Activated naive CD8-positive, alpha-beta T cell (primary cell): Measurements from ENCODE around the gene PGS1.

Source experiments
- H3K27ac Mint-ChIP-seq: one replicate; pipeline ENCODE4 v1.8.0; 2021; ENCODE audit warnings: mixed read lengths
- H3K27me3 Mint-ChIP-seq: one replicate; pipeline ENCODE4 v1.8.0; 2021; ENCODE audit warnings: mixed read lengths
- H3K36me3 Mint-ChIP-seq: one replicate; pipeline ENCODE4 v1.8.0; 2021; ENCODE audit warnings: mixed read lengths
- H3K4me1 Mint-ChIP-seq: one replicate; pipeline ENCODE4 v1.8.0; 2021; ENCODE audit warnings: low read depth, mixed read lengths
- H3K4me3 Mint-ChIP-seq: one replicate; pipeline ENCODE4 v1.8.0; 2021; ENCODE audit warnings: mild to moderate bottlenecking, mixed read lengths
- H3K9me3 Mint-ChIP-seq: one replicate; pipeline ENCODE4 v1.8.0; 2021; ENCODE audit warnings: low read depth, mixed read lengths

PGS1 gene

DNA sequence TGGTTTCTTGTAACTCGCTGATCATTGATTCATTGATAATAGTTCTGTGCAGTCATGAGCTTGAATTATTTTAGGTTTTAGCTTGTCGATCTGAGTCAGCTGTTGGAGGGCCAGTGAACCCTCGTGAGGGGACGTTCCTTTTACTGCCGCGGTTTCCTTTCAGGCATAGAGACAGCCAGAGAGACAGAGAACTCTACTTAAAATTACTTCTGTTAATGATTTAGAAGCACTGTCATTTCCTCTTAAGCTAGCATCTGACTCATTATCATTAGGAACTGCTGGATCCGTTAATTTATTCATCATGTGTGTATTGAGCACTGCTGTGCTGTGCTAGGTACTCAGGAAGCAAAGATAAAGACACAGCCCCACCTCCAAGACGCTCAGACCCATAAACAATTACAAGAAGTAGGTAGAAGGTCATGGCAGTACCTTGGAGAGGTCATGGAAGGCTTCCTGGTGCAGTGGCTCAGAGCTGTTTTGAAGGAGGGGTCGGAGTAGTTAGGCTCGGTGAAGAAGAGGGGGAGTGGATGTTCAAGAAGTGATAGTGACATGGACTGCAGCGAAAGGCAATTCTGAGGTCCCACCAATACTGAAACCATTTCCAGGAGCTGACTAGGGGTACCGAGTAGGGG is 3.3 kb downstream of the PGS1 start:
- peaks cover 72% of the 10 kb centered on the region for H3K4me1 Mint-ChIP-seq
- H3K4me3 Mint-ChIP-seq: peak overlapping the region; percentile 97
- H3K27me3 Mint-ChIP-seq: no peaks in the 10 kb centered on the region
- H3K9me3 Mint-ChIP-seq: no peaks in the 10 kb centered on the region
- peaks cover 15% of the 10 kb centered on the region for H3K36me3 Mint-ChIP-seq
- H3K27ac Mint-ChIP-seq: peak overlapping the region; percentile 98

DNA sequence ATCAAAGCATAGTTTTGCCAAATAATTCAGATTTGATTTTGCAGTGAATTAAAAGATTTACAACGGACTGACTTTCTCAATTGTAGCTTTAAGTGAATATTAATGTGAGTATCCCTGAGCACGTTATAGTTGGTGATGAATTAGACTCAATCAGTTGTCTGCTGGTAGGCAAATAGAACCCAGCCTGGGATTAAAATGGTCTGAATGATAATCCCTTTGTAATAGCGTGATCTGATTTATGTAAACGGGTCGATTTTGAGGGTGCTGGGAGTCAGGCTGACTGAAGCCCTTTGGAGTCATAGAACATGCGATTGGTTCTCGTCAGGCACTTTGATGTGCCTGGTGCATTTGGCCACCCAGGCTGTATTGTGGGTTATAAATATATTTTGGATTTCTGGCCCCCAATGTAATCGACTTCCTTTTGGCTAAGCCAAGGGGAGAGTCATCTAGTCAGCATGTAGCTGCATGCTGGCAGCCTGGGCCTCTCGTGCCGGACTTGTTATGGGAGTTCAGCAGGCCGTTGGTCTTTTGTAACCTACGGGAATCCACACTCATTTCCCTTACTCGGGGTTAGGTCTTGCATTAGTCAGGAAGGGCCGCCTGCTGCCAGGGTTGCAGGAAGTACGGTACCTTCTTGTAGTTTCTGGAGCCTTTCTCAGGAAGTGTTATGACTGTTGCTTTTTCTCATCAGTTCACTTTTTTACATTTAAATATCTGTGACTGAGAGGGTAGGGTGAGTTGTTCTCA is 5.4 kb downstream of the PGS1 start:
- H3K9me3 Mint-ChIP-seq: no peaks in the 10 kb centered on the region
- peak overlapping the region; percentile 90 for H3K4me3 Mint-ChIP-seq
- peak overlapping the region; percentile 100 for H3K27ac Mint-ChIP-seq
- H3K36me3 Mint-ChIP-seq: peaks cover 19% of the 10 kb centered on the region
- H3K27me3 Mint-ChIP-seq: no peaks in the 10 kb centered on the region
- peaks cover 85% of the 10 kb centered on the region for H3K4me1 Mint-ChIP-seq

DNA sequence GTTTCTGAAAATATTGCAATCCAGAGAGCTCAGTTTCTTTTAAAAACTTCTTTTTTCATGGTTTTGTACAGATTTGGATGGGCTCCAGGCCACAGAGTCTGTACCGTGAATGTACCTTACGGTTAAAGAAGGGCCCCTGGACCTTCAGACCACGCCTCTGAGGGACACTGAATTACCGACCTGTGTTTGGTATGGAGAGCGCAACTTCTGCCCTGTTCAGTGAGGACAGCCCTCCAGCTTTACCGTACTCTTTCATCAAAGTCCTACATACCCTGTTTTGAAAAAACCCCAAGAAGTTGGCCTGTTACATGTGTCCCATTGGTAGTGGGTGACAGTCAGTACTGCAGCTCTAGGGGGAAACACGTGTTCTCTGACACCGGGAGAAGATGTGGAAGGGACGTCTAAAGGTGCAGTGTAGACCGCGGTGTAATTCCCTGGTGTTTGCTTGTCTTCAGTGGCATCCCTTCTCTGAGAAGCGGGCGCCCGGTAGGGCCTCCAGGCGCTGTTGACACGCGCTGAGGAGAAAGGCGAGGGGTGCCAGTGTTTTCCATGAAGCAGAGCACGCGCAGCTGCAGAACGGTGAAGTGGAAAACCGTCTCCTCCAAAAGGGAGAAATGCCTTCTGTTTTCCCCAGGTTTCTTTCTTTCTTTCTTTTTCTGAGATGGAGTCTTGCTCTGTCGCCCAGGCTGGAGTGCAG is 6.2 kb downstream of the PGS1 start:
- peak overlapping the region; percentile 90 for H3K4me3 Mint-ChIP-seq
- peaks cover 82% of the 10 kb centered on the region for H3K4me1 Mint-ChIP-seq
- H3K27ac Mint-ChIP-seq: peak overlapping the region; percentile 100
- peaks cover 19% of the 10 kb centered on the region for H3K36me3 Mint-ChIP-seq
- H3K27me3 Mint-ChIP-seq: no peaks in the 10 kb centered on the region
- H3K9me3 Mint-ChIP-seq: no peaks in the 10 kb centered on the region

DNA sequence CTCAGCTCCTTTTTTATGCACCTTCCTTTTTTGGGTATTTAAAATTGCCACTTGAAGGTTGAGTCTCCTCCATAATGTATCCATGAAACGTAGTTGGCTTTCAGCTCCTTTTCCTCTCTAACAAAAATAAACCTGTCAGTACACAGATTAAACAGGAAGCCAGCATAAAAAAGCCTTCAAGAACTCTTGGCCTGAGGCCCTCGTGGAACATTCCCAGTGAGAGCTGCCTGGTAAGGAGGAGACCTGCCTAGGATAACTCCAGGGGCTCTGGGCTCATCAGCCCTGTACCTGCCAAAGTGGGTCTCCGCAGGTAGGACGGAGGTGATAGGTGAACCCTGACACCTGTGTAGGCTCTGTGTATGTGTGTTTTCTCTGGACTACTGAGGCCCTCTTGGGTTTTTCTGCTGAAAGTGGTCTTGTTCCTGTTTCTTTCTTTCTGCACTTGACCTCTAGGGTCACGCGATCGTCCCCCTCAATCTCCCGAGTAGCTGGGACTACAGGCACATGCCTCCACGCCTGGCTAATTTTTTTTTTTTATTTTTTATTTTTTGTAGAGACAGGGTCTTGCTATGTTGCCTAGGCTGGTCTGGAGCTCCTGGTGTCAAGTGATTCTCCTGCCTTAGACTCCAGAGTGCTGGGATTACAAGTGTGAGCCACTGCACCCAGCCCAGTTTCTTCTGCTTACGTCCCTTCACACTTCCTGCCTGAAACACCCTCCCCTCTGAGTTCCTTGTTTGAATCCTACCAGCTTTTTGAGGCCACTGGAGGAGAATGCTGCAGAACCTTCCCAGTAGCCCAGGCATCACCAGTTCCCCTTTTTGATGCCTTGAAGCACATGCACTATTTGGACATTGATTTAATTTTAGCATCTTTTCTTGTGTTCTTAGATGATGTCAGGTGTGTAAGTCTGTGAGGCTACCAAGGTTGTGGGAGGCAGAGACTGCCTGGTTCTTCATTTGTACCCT is 9.8 kb downstream of the PGS1 start:
- peak overlapping the region; percentile 92 for H3K27ac Mint-ChIP-seq
- no peaks in the 10 kb centered on the region for H3K9me3 Mint-ChIP-seq
- peak overlapping the region; percentile 64 for H3K4me3 Mint-ChIP-seq
- no peaks in the 10 kb centered on the region for H3K27me3 Mint-ChIP-seq
- H3K4me1 Mint-ChIP-seq: peaks cover 69% of the 10 kb centered on the region
- H3K36me3 Mint-ChIP-seq: peaks cover 9% of the 10 kb centered on the region

DNA sequence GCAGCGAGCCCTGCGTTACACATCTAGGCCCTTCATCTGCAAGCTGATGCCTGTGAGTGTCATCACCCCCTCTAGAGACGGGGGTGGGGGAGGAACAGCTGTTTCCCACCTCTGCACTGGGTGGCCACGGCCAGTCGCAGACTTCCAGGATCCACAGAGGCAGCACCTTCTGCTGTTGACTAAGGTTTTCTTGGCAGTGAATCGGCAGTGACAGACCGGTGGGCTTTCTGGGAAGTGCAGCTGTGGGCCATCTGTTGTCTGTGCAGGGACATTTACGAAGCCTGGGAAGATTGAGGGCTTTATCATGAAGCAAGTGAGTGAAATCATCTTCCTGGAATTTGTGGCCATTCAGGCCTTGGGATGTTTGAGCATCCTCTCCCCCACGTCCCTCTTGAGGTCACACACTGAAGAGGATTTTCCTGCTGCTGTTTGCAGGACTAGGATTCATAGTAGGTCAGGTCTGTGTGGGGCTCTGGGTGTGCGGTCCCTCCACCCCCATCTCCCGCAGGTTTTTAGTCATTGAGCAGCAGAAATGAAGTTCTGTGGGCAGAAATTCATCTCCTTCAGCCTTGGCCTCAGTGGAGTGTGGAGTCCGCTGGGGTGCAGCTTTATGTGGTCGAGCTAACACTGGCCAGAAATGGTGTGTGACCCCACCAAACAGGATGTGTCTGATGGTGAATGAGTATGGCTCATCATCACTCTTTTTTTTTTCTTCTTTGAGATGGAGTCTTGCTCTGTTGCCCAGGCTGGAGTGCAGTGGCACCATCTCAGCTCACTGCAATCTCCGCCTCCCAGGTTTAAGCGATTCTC is 12.0 kb downstream of the PGS1 start:
- no peak overlapping the region for H3K4me3 Mint-ChIP-seq
- peaks cover 9% of the 10 kb centered on the region for H3K36me3 Mint-ChIP-seq
- H3K27ac Mint-ChIP-seq: peak overlapping the region; percentile 50
- peaks cover 57% of the 10 kb centered on the region for H3K4me1 Mint-ChIP-seq
- no peaks in the 10 kb centered on the region for H3K27me3 Mint-ChIP-seq
- H3K9me3 Mint-ChIP-seq: no peaks in the 10 kb centered on the region

DNA sequence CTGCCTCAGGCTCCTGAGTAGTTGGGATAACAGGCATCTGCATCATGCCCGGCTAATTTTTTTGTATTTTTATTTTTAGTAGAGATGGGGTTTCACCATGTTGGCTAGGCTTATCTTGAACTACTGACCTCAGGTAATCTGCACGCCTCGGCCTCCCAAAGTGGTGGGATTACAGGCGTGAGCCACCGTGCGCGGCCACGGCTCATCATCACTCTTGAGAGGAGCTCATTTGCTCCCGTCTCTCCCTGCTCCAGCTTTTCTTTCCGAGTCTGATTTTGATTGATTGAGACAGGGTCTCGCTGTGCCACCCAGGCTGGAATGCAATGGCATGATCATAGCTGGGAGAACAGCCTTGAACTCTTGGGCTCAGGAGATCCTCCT is 12.6 kb downstream of the PGS1 start:
- Mint-ChIP-seq H3K4me3 (no peak overlapping the region), H3K4me1 (peaks cover 51% of the 10 kb centered on the region), H3K27ac (no peak overlapping the region), H3K27me3 (no peaks in the 10 kb centered on the region), H3K36me3 (peaks cover 9% of the 10 kb centered on the region), H3K9me3 (no peaks in the 10 kb centered on the region)

GRCh38 chr17:78391843-78392242 is 13.4 kb downstream of the PGS1 start:
- Mint-ChIP-seq H3K36me3 (peaks cover 3% of the 10 kb centered on the region), H3K9me3 (no peaks in the 10 kb centered on the region), H3K4me3 (no peak overlapping the region), H3K27me3 (no peaks in the 10 kb centered on the region), H3K4me1 (peaks cover 43% of the 10 kb centered on the region), H3K27ac (peak overlapping the region; percentile 34)

GRCh38 chr17:78392295-78392694 is 13.8 kb downstream of the PGS1 start:
- Mint-ChIP-seq H3K9me3 (no peaks in the 10 kb centered on the region), H3K36me3 (peaks cover 2% of the 10 kb centered on the region), H3K4me1 (peaks cover 41% of the 10 kb centered on the region), H3K27ac (peak overlapping the region; percentile 78), H3K27me3 (no peaks in the 10 kb centered on the region), H3K4me3 (no peak overlapping the region)

- peaks cover 30% of the 10 kb centered on the region for H3K4me1 Mint-ChIP-seq
- H3K4me3 Mint-ChIP-seq: no peak overlapping the region
- peaks cover under 1% of the 10 kb centered on the region for H3K36me3 Mint-ChIP-seq
- H3K9me3 Mint-ChIP-seq: no peaks in the 10 kb centered on the region
- H3K27me3 Mint-ChIP-seq: no peaks in the 10 kb centered on the region
- no peak overlapping the region for H3K27ac Mint-ChIP-seq
These were observed 15.1 kb downstream of the PGS1 start for GRCh38 chr17:78393575-78393974.

GRCh38 chr17:78394209-78394608 is 15.8 kb downstream of the PGS1 start:
- H3K4me1 Mint-ChIP-seq: peaks cover 25% of the 10 kb centered on the region
- H3K27ac Mint-ChIP-seq: no peak overlapping the region
- H3K36me3 Mint-ChIP-seq: no peaks in the 10 kb centered on the region
- H3K27me3 Mint-ChIP-seq: no peaks in the 10 kb centered on the region
- no peaks in the 10 kb centered on the region for H3K9me3 Mint-ChIP-seq
- no peak overlapping the region for H3K4me3 Mint-ChIP-seq

- H3K27ac Mint-ChIP-seq: no peak overlapping the region
- H3K27me3 Mint-ChIP-seq: no peaks in the 10 kb centered on the region
- peaks cover 23% of the 10 kb centered on the region for H3K4me1 Mint-ChIP-seq
- no peak overlapping the region for H3K4me3 Mint-ChIP-seq
- no peaks in the 10 kb centered on the region for H3K36me3 Mint-ChIP-seq
- H3K9me3 Mint-ChIP-seq: no peaks in the 10 kb centered on the region
These were observed 16.7 kb downstream of the PGS1 start for GRCh38 chr17:78395155-78395554.

- no peak overlapping the region for H3K4me3 Mint-ChIP-seq
- H3K27ac Mint-ChIP-seq: no peak overlapping the region
- no peaks in the 10 kb centered on the region for H3K27me3 Mint-ChIP-seq
- peaks cover 15% of the 10 kb centered on the region for H3K4me1 Mint-ChIP-seq
- no peaks in the 10 kb centered on the region for H3K36me3 Mint-ChIP-seq
- no peaks in the 10 kb centered on the region for H3K9me3 Mint-ChIP-seq
These were observed 18.2 kb downstream of the PGS1 start for GRCh38 chr17:78396441-78397337.

DNA sequence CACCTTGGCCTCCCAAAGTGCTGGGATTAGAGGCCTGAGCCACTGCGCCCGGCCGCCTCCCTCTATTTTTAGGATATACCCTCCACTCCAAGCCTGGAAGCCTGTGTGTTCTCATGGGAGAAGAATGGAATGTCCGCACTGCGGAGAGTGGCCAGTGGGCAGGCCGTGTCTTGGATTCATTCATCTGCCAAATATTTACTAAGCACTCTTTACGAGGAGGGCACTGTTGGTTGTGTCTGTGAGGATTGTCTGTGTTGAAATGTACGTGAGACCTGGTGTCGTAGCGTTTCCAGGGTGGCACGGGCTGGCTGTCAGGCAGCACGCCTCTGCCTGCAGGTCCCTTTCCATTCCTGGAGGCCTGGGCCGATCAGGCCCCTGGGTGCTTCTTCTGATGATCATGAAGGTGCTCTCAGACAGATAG is 19.2 kb downstream of the PGS1 start:
- H3K4me1 Mint-ChIP-seq: peaks cover 9% of the 10 kb centered on the region
- no peaks in the 10 kb centered on the region for H3K9me3 Mint-ChIP-seq
- H3K36me3 Mint-ChIP-seq: peaks cover 3% of the 10 kb centered on the region
- H3K4me3 Mint-ChIP-seq: no peak overlapping the region
- no peaks in the 10 kb centered on the region for H3K27me3 Mint-ChIP-seq
- H3K27ac Mint-ChIP-seq: no peak overlapping the region
